Suprapubic skin (tissue), 4 donors: ENCODE data around the gene GZMB. TPM values are rescaled to one million over a fixed set of nuclear protein-coding genes. Genes with fewer than 3 reads are reported as not detected.

ENCODE experiments used
- DNase-seq, 2 donors: peaks; one replicate each; pipeline ENCODE4 v3.0.0-alpha.2; 2019; ENCODE audit warnings: low spot score in 2 of 2
- H3K27ac ChIP-seq: fragments of 200-600 bp; sonication (generic); one replicate; pipeline ENCODE4 v1.5.1; 2019
- H3K27me3 ChIP-seq: fragments of 200-600 bp; sonication (generic); one replicate; pipeline ENCODE4 v1.5.1; 2019
- H3K36me3 ChIP-seq: fragments of 200-600 bp; sonication (generic); one replicate; pipeline ENCODE4 v1.5.1; 2019
- H3K4me1 ChIP-seq: fragments of 200-600 bp; sonication (generic); one replicate; pipeline ENCODE4 v1.5.1; 2019
- H3K4me3 ChIP-seq: fragments of 200-600 bp; sonication (generic); one replicate; pipeline ENCODE4 v1.5.1; 2019; ENCODE audit warnings: mild to moderate bottlenecking
- H3K9me3 ChIP-seq: fragments of 200-600 bp; sonication (generic); one replicate; pipeline ENCODE4 v1.5.1; 2019
- CTCF ChIP-seq, 2 donors: fragments of 200-600 bp in 1 of 2; fragments of 450-650 bp in 1 of 2; sonication (generic) in 1 of 2; IDR thresholded peaks; one replicate each; pipeline ENCODE4 v1.5.1; 2016 to 2019; ENCODE audit warnings: antibody characterized with exemption in 2 of 2, mild to moderate bottlenecking in 1 of 2, moderate library complexity in 1 of 2
- EP300 ChIP-seq: sonication (generic); formaldehyde crosslinking; IDR thresholded peaks from one replicate; pipeline ENCODE4 v1.6.1; 2017; ENCODE audit warnings: antibody characterized with exemption
- POLR2A ChIP-seq, 2 donors: fragments of 450-650 bp; IDR thresholded peaks; one replicate each; pipeline ENCODE4 v1.6.1; 2017; ENCODE audit warnings: antibody characterized with exemption in 2 of 2, mild to moderate bottlenecking in 2 of 2, moderate library complexity in 2 of 2
- POLR2AphosphoS5 ChIP-seq, 3 donors: sonication (generic); formaldehyde crosslinking; IDR thresholded peaks; one replicate each; pipeline ENCODE4 v1.6.1; 2017; ENCODE audit warnings: antibody characterized with exemption in 3 of 3
- WGBS: methylation state at CpG from one replicate; pipeline ENCODE4 v1.1.5; 2018; 5-methylcytosine and 5-hydroxymethylcytosine counted together
- total RNA-seq, 4 donors: library from RNA; depleted of rRNA; stranded (reverse); fragments of >200 nt; gene quantifications; one replicate each; pipeline ENCODE4 v1.1.0, GENCODE V29; 2016

The GZMB gene
- total RNA-seq, 4 donors from 2014 or later = 0.72 TPM; not detected in 3

DNA sequence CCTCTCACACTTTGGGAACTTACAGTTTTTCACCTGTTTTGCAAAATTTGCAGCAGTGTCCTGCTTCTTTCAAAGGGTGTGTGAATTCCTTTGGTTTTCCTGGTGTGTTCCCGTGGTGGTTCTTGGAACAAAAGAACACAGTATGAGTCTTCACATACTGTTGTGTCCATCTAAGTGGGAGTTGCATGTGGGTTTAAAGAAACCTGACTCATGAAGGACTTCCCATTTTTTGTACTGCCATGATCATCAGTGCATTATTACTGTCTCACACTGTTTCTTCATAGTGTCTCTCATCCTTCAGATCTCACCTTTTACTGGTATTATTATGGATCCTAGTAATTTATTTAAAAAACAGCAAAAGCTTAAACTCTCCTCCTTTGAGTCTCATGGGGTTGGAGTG is 20.7 kb downstream of the GZMB start:
- H3K36me3 ChIP-seq = no peaks in the 10 kb centered on the region
- WGBS = 62% methylated on average over 1 of the region's 1 CpG
- H3K4me1 ChIP-seq = no peaks in the 10 kb centered on the region
- no peaks in the 10 kb centered on the region for H3K27me3 ChIP-seq
- no peak overlapping the region for H3K27ac ChIP-seq
- H3K4me3 ChIP-seq = no peak overlapping the region
- TF ChIP-seq EP300 (no peak), POLR2A (IDR thresholded peaks at IDR 0.05) (no peak), CTCF (IDR thresholded peaks at IDR 0.05) (no peak), POLR2AphosphoS5 (IDR thresholded peaks at IDR 0.05) (no peak)
- no peak for DNase-seq
- peaks cover 4% of the 10 kb centered on the region for H3K9me3 ChIP-seq

DNA sequence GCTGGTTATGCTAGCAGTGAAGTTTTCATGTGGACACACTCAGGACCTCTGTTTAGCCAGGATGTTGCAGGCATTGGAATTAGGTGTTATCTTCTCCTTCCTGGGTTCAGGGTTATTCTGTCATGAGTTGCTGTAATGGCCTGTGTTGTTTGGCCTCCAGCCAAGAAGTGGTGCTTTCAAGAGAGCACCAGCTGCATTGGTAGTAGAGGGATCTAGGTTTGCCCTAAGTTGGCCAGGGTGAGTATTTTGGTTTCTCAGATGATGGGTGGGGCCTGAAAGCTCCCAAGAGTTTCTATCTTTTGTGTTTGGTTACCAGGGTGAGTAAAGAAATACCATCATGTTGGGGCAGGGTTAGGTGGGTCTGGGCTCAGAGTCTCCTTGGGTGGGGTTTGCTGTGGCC is 21.8 kb downstream of the GZMB start:
- Histone ChIP-seq H3K27me3 (no peaks in the 10 kb centered on the region), H3K36me3 (no peaks in the 10 kb centered on the region), H3K4me1 (no peaks in the 10 kb centered on the region), H3K4me3 (no peak overlapping the region), H3K9me3 (peaks cover 4% of the 10 kb centered on the region), H3K27ac (no peak overlapping the region)
- DNase-seq = no peak
- no peak for TF ChIP-seq POLR2A (IDR thresholded peaks at IDR 0.05)
- TF ChIP-seq EP300 = no peak
- TF ChIP-seq POLR2AphosphoS5 (IDR thresholded peaks at IDR 0.05) = no peak
- no peak for TF ChIP-seq CTCF (IDR thresholded peaks at IDR 0.05)

GRCh38 chr14:24609655-24610344 is 24.2 kb downstream of the GZMB start, which contains the start of gene GZMH:
Gene GZMH (minus strand): TSS chr14:24609685. CDS start chr14:24609613, 72 bp downstream.
- Histone ChIP-seq H3K36me3 (no peaks in the 10 kb centered on the region), H3K27ac (no peak within 1 kb of the TSS), H3K9me3 (peaks cover 4% of the 10 kb centered on the region), H3K27me3 (no peaks in the 10 kb centered on the region), H3K4me3 (no peak within 1 kb of the TSS), H3K4me1 (no peaks in the 10 kb centered on the region)
- DNase-seq = no peak
- TF ChIP-seq POLR2A (IDR thresholded peaks at IDR 0.05) = no peak
- TF ChIP-seq EP300 = no peak
- TF ChIP-seq POLR2AphosphoS5 (IDR thresholded peaks at IDR 0.05) = no peak
- no peak for TF ChIP-seq CTCF (IDR thresholded peaks at IDR 0.05)
- 90% methylated on average over 2 of the region's 2 CpGs for WGBS

GRCh38 chr14:24607635-24608514 is 26.1 kb downstream of the GZMB start:
- Histone ChIP-seq H3K27me3 (no peaks in the 10 kb centered on the region), H3K27ac (no peak overlapping the region), H3K36me3 (no peaks in the 10 kb centered on the region), H3K4me1 (no peaks in the 10 kb centered on the region), H3K4me3 (no peak overlapping the region), H3K9me3 (peaks cover 4% of the 10 kb centered on the region)
- no peak for TF ChIP-seq CTCF (IDR thresholded peaks at IDR 0.05)
- no peak for TF ChIP-seq POLR2AphosphoS5 (IDR thresholded peaks at IDR 0.05)
- no peak for TF ChIP-seq POLR2A (IDR thresholded peaks at IDR 0.05)
- TF ChIP-seq EP300 = no peak
- DNase-seq = no peak
- 78% methylated on average over 8 of the region's 8 CpGs for WGBS

DNA sequence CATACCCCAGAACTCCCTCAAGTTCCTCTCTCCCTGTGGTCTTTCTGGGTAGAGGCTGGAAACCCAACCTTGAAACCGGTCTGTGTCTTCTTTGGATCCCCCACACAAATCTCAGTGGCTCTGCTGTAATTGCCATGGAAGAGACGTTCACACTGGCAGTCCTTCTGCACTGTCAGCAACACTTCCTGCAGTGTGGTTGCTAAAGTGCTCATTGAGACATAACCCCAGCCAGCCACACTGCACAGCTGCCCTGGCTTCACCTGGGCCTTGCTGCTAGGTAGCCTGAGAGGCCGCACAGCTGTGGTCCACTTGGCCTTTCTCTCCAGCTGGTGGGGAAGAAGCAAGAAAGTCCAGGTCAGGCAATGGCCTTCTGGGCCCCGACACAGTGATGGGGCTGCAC is 26.9 kb downstream of the GZMB start:
- no peak for TF ChIP-seq POLR2AphosphoS5 (IDR thresholded peaks at IDR 0.05)
- no peak for TF ChIP-seq CTCF (IDR thresholded peaks at IDR 0.05)
- no peak for TF ChIP-seq POLR2A (IDR thresholded peaks at IDR 0.05)
- no peak for TF ChIP-seq EP300
- peaks cover 4% of the 10 kb centered on the region for H3K9me3 ChIP-seq
- no peak overlapping the region for H3K27ac ChIP-seq
- no peaks in the 10 kb centered on the region for H3K36me3 ChIP-seq
- no peaks in the 10 kb centered on the region for H3K4me1 ChIP-seq
- 69% methylated on average over 3 of the region's 4 CpGs for WGBS
- no peak for DNase-seq
- H3K27me3 ChIP-seq = no peaks in the 10 kb centered on the region
- H3K4me3 ChIP-seq = no peak overlapping the region
